HepG2 (cell line): ENCODE measurements around the gene GPATCH8. TPM values are rescaled to one million over a fixed set of nuclear protein-coding genes. Genes with fewer than 3 reads are reported as not detected.
A peak's percentile ranks its signal among the peaks of the same experiment; 100 is the strongest.

Experiments
- BCL6 ChIP-seq: IDR thresholded peaks from 2 replicates; pipeline ENCODE4 v1.6.1; 2016; ENCODE audit warnings: missing genetic modification reagents, missing compliant biosample characterization
- BRF2 ChIP-seq: sonication (generic); formaldehyde crosslinking; IDR thresholded peaks from 2 replicates; pipeline ENCODE4 v1.8.1; 2022; ENCODE audit warnings: mild to moderate bottlenecking, missing genetic modification reagents
- CREBL2 ChIP-seq: sonication (generic); formaldehyde crosslinking; IDR thresholded peaks from 2 replicates; pipeline ENCODE4 v1.8.1; 2023; ENCODE audit warnings: missing genetic modification reagents, mild to moderate bottlenecking, borderline replicate concordance
- HBP1 ChIP-seq: IDR thresholded peaks from 2 replicates; pipeline ENCODE4 v1.6.1; 2016; ENCODE audit warnings: low read depth, control low read depth
- IKZF5 ChIP-seq: IDR thresholded peaks from 2 replicates; pipeline ENCODE4 v1.6.1; 2018; ENCODE audit warnings: missing genetic modification reagents, mild to moderate bottlenecking, missing compliant biosample characterization
- IRF9 ChIP-seq: sonication (generic); formaldehyde crosslinking; IDR thresholded peaks from 2 replicates; pipeline ENCODE4 v1.8.0; 2022; ENCODE audit warnings: missing genetic modification reagents, mild to moderate bottlenecking, borderline replicate concordance
- RERE ChIP-seq: IDR thresholded peaks from 2 replicates; pipeline ENCODE4 v1.6.1; 2016; ENCODE audit warnings: low read depth, missing genetic modification reagents, missing compliant biosample characterization
- TGIF2 ChIP-seq: IDR thresholded peaks from 2 replicates; pipeline ENCODE4 v1.6.1; 2016; ENCODE audit warnings: control low read depth, missing compliant biosample characterization
- TP53 ChIP-seq: sonication (generic); formaldehyde crosslinking; conservative IDR thresholded peaks from 2 replicates; pipeline ENCODE4 v1.4.0; 2020; ENCODE audit warnings: missing genetic modification reagents
- TRIM22 ChIP-seq: fragments of 450-650 bp; IDR thresholded peaks from 2 replicates; pipeline ENCODE4 v1.6.1; 2017
- ZBTB38 ChIP-seq: sonication (generic); formaldehyde crosslinking; IDR thresholded peaks from 2 replicates; pipeline ENCODE4 v1.5.1; 2020; ENCODE audit warnings: mild to moderate bottlenecking, missing genetic modification reagents
- ZNF460 ChIP-seq: sonication (generic); formaldehyde crosslinking; IDR thresholded peaks from 2 replicates; pipeline ENCODE4 v1.5.1; 2020; ENCODE audit warnings: missing genetic modification reagents, mild to moderate bottlenecking, borderline replicate concordance
- ZNF503 ChIP-seq: sonication (generic); formaldehyde crosslinking; IDR thresholded peaks from 2 replicates; pipeline ENCODE4 v1.4.0; 2020; ENCODE audit warnings: missing genetic modification reagents
- ZNF564 ChIP-seq: sonication (generic); formaldehyde crosslinking; IDR thresholded peaks from 2 replicates; pipeline ENCODE4 v1.8.1; 2023; ENCODE audit warnings: mild to moderate bottlenecking, missing genetic modification reagents
- ZNF781 ChIP-seq: sonication (generic); formaldehyde crosslinking; IDR thresholded peaks from 2 replicates; pipeline ENCODE4 v1.5.1; 2020; ENCODE audit warnings: borderline replicate concordance, mild to moderate bottlenecking, missing genetic modification reagents; ENCODE audit errors: not compliant biosample characterization
- polyA plus RNA-seq, 8 experiments: library from polyadenylated mRNA; depleted of rRNA in 3 of 8; stranded (reverse) in 7 of 8; unstranded in 1 of 8; fragments of >200 nt; fragmentation: Illumina TruSeq in 4 of 8; extraction: Trizol in 4 of 8; gene quantifications; 2 replicates each; pipeline versions ENCODE4 v1.2.1 to v1.2.3, GENCODE V29; 2011 to 2016; ENCODE audit warnings: low read depth in 4 of 8, missing spikeins in 1 of 8, mixed read lengths in 1 of 8; ENCODE audit not compliant: insufficient read depth in 1 of 8
- total RNA-seq, 5 experiments: library from RNA; depleted of rRNA; stranded (reverse); fragments of >200 nt; fragmentation: Illumina TruSeq; extraction: Trizol; gene quantifications; 2 replicates each; pipeline ENCODE4 v1.2.3, GENCODE V29; 2016; ENCODE audit warnings: low read depth in 1 of 5

The GPATCH8 gene
- total and polyA plus RNA-seq, 2 of the 13 experiments (the other 11 are each of a cell fraction or from before 2014, with no cell fraction given), result 20.7 to 21.5 TPM

GRCh38 chr17:44552361-44552760, 49.2 kb upstream of the GPATCH8 start (continued):
- TF ChIP-seq BCL6 (CRISPR knock-in tag) (peak; percentile 43; the same call in 1 of the 2 replicates), TGIF2 (CRISPR knock-in tag) (peak; percentile 63; the same call in 1 of the 2 replicates), ZNF460 (CRISPR knock-in tag) (no peak), ZBTB38 (no peak), IRF9 (CRISPR knock-in tag) (no peak), TP53 (no peak), RERE (no peak), ZNF564 (CRISPR knock-in tag) (no peak), IKZF5 (CRISPR knock-in tag) (no peak), HBP1 (no peak), ZNF503 (CRISPR knock-in tag) (no peak), TRIM22 (no peak), BRF2 (CRISPR knock-in tag) (no peak), ZNF781 (CRISPR knock-in tag) (peak; percentile 27), CREBL2 (CRISPR knock-in tag) (no peak)
